NCI-H524 treated with DMSO at 0.1 percent for 48 hours (cell line): ENCODE results near the gene NFYC.
A peak's percentile ranks its signal among the peaks of the same experiment; 100 is the strongest.

ENCODE experiments used
- DNase-seq: peaks from one replicate; lab custom pipeline; 2025; lab: John Stamatoyannopoulos, UW

The NFYC gene

GRCh38 chr1:40691538-40692428 lies at the start of gene NFYC:
TSS of gene NFYC (plus strand) at chr1:40691704. CDS start at chr1:40738844, 47,140 bp downstream.
- DNase-seq, result peak; percentile 72

GRCh38 chr1:40645118-40645680 lies 46.3 kb upstream of the NFYC start:
- DNase-seq, result no peak

- DNase-seq, result no peak
Observed at GRCh38 chr1:40646315-40646714, 45.2 kb upstream of the NFYC start.

GRCh38 chr1:40648200-40648599 lies 43.3 kb upstream of the NFYC start:
- no peak for DNase-seq

GRCh38 chr1:40648928-40649591 lies 42.4 kb upstream of the NFYC start:
- DNase-seq, result no peak

GRCh38 chr1:40649592-40649930 lies 41.9 kb upstream of the NFYC start:
- no peak for DNase-seq

GRCh38 chr1:40650075-40650474 lies 41.4 kb upstream of the NFYC start:
- no peak for DNase-seq

- DNase-seq, result peak; percentile 34
Observed at GRCh38 chr1:40651138-40651857, 40.2 kb upstream of the NFYC start.

GRCh38 chr1:40652468-40652867 lies 39.0 kb upstream of the NFYC start:
- DNase-seq, result no peak

- no peak for DNase-seq
Observed at GRCh38 chr1:40652979-40653378, 38.5 kb upstream of the NFYC start.

GRCh38 chr1:40653851-40654537 lies 37.5 kb upstream of the NFYC start:
- no peak for DNase-seq

GRCh38 chr1:40657046-40657445 lies 34.5 kb upstream of the NFYC start:
- DNase-seq, result no peak

GRCh38 chr1:40658751-40659648 lies 32.5 kb upstream of the NFYC start:
- DNase-seq, result no peak

GRCh38 chr1:40659649-40659947 lies 31.9 kb upstream of the NFYC start:
- no peak for DNase-seq

- DNase-seq, result no peak
Observed at GRCh38 chr1:40661678-40662077, 29.8 kb upstream of the NFYC start.

GRCh38 chr1:40662151-40662550 lies 29.4 kb upstream of the NFYC start:
- DNase-seq, result no peak

- DNase-seq, result no peak
Observed at GRCh38 chr1:40662864-40663263, 28.6 kb upstream of the NFYC start.

- no peak for DNase-seq
Observed at GRCh38 chr1:40663324-40664166, 28.0 kb upstream of the NFYC start.

- peak; percentile 9 for DNase-seq
Observed at GRCh38 chr1:40664167-40664537, 27.4 kb upstream of the NFYC start.

- DNase-seq, result no peak
Observed at GRCh38 chr1:40664791-40665190, 26.7 kb upstream of the NFYC start.
